Parathyroid adenoma (tissue), 2 donors: ENCODE data around the gene HECW1.

Experiments used
- H2AFZ ChIP-seq: fragments of 300-600 bp; sonication (generic); one replicate; pipeline ENCODE4 v1.7.0; 2017; ENCODE audit warnings: antibody characterized with exemption, mild to moderate bottlenecking
- H3K27ac ChIP-seq: fragments of 300-600 bp; sonication (generic); one replicate; pipeline ENCODE4 v1.7.0; 2017
- H3K27me3 ChIP-seq: fragments of 300-600 bp; sonication (generic); one replicate; pipeline ENCODE4 v1.7.0; 2017; ENCODE audit warnings: low read length; ENCODE audit not compliant: control insufficient read depth, insufficient read depth
- H3K36me3 ChIP-seq: fragments of 300-600 bp; sonication (generic); one replicate; pipeline ENCODE4 v1.7.0; 2017; ENCODE audit warnings: low read length; ENCODE audit not compliant: control insufficient read depth, insufficient read depth
- H3K4me1 ChIP-seq: fragments of 300-600 bp; sonication (generic); one replicate; pipeline ENCODE4 v1.7.0; 2017; ENCODE audit warnings: control low read depth
- H3K4me2 ChIP-seq: fragments of 300-600 bp; sonication (generic); one replicate; pipeline ENCODE4 v1.7.0; 2017; ENCODE audit warnings: low read length
- H3K4me3 ChIP-seq: fragments of 300-600 bp; sonication (generic); one replicate; pipeline ENCODE4 v1.7.0; 2017; ENCODE audit warnings: low read depth, low read length
- H3K79me2 ChIP-seq: fragments of 300-600 bp; sonication (generic); one replicate; pipeline ENCODE4 v1.7.0; 2017; ENCODE audit warnings: control low read depth
- H3K9ac ChIP-seq: fragments of 300-600 bp; sonication (generic); one replicate; pipeline ENCODE4 v1.7.0; 2017; ENCODE audit warnings: mild to moderate bottlenecking
- H3K9me3 ChIP-seq: fragments of 300-600 bp; sonication (generic); one replicate; pipeline ENCODE4 v1.7.0; 2017; ENCODE audit warnings: low read length; ENCODE audit not compliant: control insufficient read depth
- TF ChIP-seq, protein P1 (sequence below): fragments of 300-600 bp; sonication (generic); IDR thresholded peaks from one replicate; pipeline ENCODE4 v1.7.0; 2017; ENCODE audit warnings: antibody characterized with exemption, mild to moderate bottlenecking
- donor health status: primary hyperparathyroidism.

Gene HECW1

DNA sequence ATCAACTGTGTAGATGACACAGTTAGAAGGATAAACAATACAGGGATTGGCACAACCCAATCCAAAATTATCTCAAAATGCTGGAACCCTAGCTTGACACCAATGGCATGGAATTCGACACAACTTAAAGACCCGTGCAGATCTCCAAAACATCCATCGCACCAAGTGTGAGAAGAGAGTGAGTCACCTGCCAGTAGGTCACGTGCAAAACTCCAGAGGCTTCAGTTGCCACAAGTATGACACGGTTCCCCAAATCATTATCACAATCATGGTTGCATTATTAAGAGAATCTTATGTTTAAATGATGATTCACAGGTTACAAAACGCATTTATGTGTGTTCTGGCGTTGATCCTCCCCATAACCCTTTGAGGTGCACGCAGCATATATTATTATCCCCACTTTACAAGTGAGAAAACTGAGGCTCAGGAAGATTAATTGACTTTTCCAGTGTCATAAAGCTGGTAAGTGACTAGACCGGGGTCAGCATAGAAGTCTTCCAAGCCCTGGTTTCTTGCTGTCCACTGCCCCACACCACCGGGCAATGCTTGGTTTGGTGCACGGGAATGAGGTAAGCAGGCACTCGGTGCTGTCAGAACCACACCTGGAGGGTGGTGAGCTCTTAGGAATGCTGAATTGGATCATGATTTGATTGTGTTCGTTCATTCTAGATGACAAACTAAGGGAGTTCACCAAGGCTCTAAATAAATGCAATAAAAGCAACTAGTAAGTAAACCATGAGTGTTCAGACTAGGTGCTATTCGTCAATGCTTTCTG lies 446.9 kb downstream of the HECW1 start:
- Histone ChIP-seq H3K4me1 (no peaks in the 10 kb centered on the region), H3K27me3 (no peaks in the 10 kb centered on the region), H3K9me3 (no peaks in the 10 kb centered on the region), H2AFZ (no peak overlapping the region), H3K79me2 (no peaks in the 10 kb centered on the region), H3K9ac (no peak overlapping the region), H3K4me2 (no peak overlapping the region), H3K4me3 (no peak overlapping the region), H3K27ac (no peak overlapping the region), H3K36me3 (no peaks in the 10 kb centered on the region)
- TF ChIP-seq, protein P1, sequence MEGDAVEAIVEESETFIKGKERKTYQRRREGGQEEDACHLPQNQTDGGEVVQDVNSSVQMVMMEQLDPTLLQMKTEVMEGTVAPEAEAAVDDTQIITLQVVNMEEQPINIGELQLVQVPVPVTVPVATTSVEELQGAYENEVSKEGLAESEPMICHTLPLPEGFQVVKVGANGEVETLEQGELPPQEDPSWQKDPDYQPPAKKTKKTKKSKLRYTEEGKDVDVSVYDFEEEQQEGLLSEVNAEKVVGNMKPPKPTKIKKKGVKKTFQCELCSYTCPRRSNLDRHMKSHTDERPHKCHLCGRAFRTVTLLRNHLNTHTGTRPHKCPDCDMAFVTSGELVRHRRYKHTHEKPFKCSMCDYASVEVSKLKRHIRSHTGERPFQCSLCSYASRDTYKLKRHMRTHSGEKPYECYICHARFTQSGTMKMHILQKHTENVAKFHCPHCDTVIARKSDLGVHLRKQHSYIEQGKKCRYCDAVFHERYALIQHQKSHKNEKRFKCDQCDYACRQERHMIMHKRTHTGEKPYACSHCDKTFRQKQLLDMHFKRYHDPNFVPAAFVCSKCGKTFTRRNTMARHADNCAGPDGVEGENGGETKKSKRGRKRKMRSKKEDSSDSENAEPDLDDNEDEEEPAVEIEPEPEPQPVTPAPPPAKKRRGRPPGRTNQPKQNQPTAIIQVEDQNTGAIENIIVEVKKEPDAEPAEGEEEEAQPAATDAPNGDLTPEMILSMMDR, result no peak

DNA sequence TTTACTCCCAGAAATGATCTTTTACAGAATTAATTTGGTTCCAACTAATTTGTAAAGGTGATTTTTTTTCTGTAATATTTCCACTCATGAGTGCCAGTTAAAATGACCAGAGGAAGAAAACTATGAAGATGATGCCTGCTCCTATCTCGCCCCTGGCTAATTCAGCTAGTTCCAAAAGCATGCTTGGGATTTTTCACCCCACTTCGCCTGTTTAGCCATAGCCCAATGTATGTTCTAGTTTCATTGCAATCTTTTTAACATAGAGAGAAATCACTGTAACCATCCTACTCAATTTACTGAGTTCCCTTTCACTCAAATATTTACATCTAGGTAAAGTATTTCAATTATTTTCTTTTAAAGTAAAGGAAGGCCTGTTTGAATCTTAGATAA lies 447.5 kb downstream of the HECW1 start:
- Histone ChIP-seq H3K4me3 (no peak overlapping the region), H3K27ac (no peak overlapping the region), H3K9ac (no peak overlapping the region), H3K79me2 (no peaks in the 10 kb centered on the region), H3K9me3 (no peaks in the 10 kb centered on the region), H2AFZ (no peak overlapping the region), H3K4me2 (no peak overlapping the region), H3K4me1 (no peaks in the 10 kb centered on the region), H3K36me3 (no peaks in the 10 kb centered on the region), H3K27me3 (no peaks in the 10 kb centered on the region)
- TF ChIP-seq, protein P1, result no peak

DNA sequence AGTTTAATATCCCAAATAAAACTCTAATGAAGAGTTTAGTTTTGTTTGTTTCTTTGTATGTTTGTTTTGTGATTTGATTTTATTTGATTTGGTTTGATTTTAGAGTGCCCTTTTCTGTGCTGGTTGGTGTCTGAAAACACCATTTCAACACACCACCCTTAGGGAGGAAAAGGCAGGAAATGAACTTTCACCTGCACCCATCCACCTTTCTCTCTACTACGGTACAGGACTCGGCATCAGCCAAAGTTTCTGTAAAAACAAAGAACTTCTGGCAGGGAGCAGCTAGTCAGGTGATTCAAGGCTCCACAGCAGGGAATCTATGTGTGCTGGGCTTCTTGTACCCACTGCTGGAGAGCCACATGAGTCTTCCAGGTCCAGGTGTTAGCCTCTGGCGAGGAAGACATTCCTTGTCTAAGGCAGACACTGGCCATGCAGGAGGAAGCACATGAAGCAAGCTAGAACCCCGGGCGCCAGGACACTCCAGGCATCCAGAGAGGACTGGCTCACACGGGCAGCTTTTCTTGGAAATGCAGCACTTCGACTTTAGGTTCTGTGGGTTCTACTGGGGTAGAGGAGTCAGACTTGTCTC lies 448.4 kb downstream of the HECW1 start:
- Histone ChIP-seq H3K4me2 (no peak overlapping the region), H3K79me2 (no peaks in the 10 kb centered on the region), H3K9me3 (no peaks in the 10 kb centered on the region), H3K9ac (no peak overlapping the region), H3K27me3 (no peaks in the 10 kb centered on the region), H3K27ac (no peak overlapping the region), H2AFZ (no peak overlapping the region), H3K36me3 (no peaks in the 10 kb centered on the region), H3K4me3 (no peak overlapping the region), H3K4me1 (no peaks in the 10 kb centered on the region)
- TF ChIP-seq, protein P1, result no peak

DNA sequence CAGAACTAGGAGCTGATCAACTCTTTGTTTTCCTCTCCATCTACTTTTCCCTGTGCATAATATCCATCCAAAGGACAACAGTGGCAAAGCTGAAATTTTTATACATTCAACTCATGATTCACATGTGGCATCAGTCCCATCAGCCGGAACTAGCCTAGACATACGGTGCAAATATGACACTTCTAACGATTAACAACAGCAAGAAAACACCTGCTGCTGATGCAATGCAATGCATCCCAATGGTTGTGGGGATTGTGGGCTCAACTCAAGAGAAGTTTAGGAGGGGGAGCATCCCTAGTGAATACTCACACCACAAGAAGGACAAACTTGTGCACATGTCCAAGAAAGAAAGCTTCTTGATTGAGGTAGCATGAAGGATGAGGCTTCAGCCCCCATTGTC lies 449.9 kb downstream of the HECW1 start:
- Histone ChIP-seq H3K4me3 (no peak overlapping the region), H3K9ac (no peak overlapping the region), H3K79me2 (no peaks in the 10 kb centered on the region), H3K27me3 (no peaks in the 10 kb centered on the region), H3K9me3 (no peaks in the 10 kb centered on the region), H3K4me1 (no peaks in the 10 kb centered on the region), H3K4me2 (no peak overlapping the region), H3K36me3 (no peaks in the 10 kb centered on the region), H2AFZ (no peak overlapping the region), H3K27ac (no peak overlapping the region)
- TF ChIP-seq, protein P1, result no peak

DNA sequence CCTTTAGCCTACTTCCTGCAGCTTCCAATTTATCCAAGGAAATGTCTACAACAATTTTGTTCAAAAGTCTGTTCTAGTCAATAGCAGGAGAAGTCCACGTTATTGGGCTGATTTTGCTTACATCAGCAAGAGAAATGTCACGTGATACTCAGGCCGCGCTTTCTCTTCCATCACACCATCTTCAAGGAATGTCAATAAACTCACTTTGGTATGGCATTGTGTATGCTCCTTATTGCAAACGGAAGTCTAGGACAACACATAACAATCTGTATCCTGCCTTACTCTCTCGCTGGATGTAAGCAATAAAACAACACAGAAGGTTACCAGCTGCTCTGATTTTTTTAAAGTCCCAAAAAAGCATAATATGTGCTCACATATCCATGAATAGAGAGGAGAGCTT lies 453.3 kb downstream of the HECW1 start:
- TF ChIP-seq, protein P1, result no peak
- Histone ChIP-seq H2AFZ (no peak overlapping the region), H3K9me3 (no peaks in the 10 kb centered on the region), H3K4me3 (no peak overlapping the region), H3K9ac (no peak overlapping the region), H3K27me3 (no peaks in the 10 kb centered on the region), H3K36me3 (no peaks in the 10 kb centered on the region), H3K4me1 (no peaks in the 10 kb centered on the region), H3K79me2 (no peaks in the 10 kb centered on the region), H3K27ac (no peak overlapping the region), H3K4me2 (no peak overlapping the region)
